Heart left ventricle (tissue), 16 donors: Measurements from ENCODE around the gene GABRD. TPM values are rescaled to one million over a fixed set of nuclear protein-coding genes. Genes with fewer than 3 reads are reported as not detected.
"Not testable (repeated sequence)": the region's sequence is repeated elsewhere in the genome, so short reads cannot be mapped to it uniquely, and the experiment has no call there.

Experiments used
- ATAC-seq, 4 donors: fragments of 200-7000 bp; cut with Tn5 transposase; one replicate each; pipeline ENCODE4 v1.9.1; 2020 to 2022; ENCODE audit warnings: moderate library complexity in 4 of 4, mild to moderate bottlenecking in 3 of 4, moderate number of reproducible peaks in 1 of 4
- DNase-seq, 5 donors: peaks; one replicate each; pipeline ENCODE4 v3.0.0-alpha.2; 2020
- H3K27ac ChIP-seq, 12 donors: fragments of 200-600 bp; sonication (generic) in 4 of 12; one replicate each; pipeline versions ENCODE4 v1.5.0 to v1.8.0; 2016 to 2022; ENCODE audit warnings: mild to moderate bottlenecking in 2 of 12
- H3K27me3 ChIP-seq, 9 donors: fragments of 200-600 bp; sonication (generic) in 2 of 9; one replicate each; pipeline versions ENCODE4 v1.5.1 to v1.8.0; 2016 to 2022; ENCODE audit warnings: mild to moderate bottlenecking in 3 of 9
- H3K36me3 ChIP-seq, 9 donors: fragments of 200-600 bp; sonication (generic) in 2 of 9; one replicate each; pipeline versions ENCODE4 v1.5.0 to v1.8.0; 2018 to 2022; ENCODE audit warnings: mild to moderate bottlenecking in 2 of 9
- H3K4me1 ChIP-seq, 12 donors: fragments of 200-600 bp; sonication (generic) in 4 of 12; one replicate each; pipeline versions ENCODE4 v1.5.0 to v1.8.0; 2016 to 2022; ENCODE audit warnings: mild to moderate bottlenecking in 3 of 12
- H3K4me3 ChIP-seq, 12 donors: fragments of 200-600 bp; sonication (generic) in 4 of 12; one replicate each; pipeline versions ENCODE4 v1.5.0 to v1.8.0; 2017 to 2022; ENCODE audit warnings: mild to moderate bottlenecking in 9 of 12, moderate library complexity in 4 of 12
- H3K9me3 ChIP-seq, 12 donors: fragments of 200-600 bp; sonication (generic) in 4 of 12; one replicate each; pipeline versions ENCODE4 v1.5.0 to v1.8.0; 2016 to 2022; ENCODE audit warnings: mild to moderate bottlenecking in 1 of 12
- POLR2A ChIP-seq, 2 donors: fragments of 450-650 bp; IDR thresholded peaks; one replicate each; pipeline ENCODE4 v1.6.1; 2017; ENCODE audit warnings: antibody characterized with exemption in 2 of 2, mild to moderate bottlenecking in 2 of 2, moderate library complexity in 2 of 2
- whole genome bisulfite sequencing, 4 donors: extraction: QIAGEN DNeasy Blood & Tissue Kit in 2 of 4; methylation state at CpG; one replicate each; pipeline versions ENCODE4 v1.1.5 to v1.1.7; 2013 to 2018; 5-methylcytosine and 5-hydroxymethylcytosine counted together
- intact Hi-C, 10 donors: fragments of 100-400 bp; cut with DNase I; formaldehyde crosslinking; loops; one replicate each; pipeline versions ENCODE4 v1.11.1 to v1.14.2; 2022
- polyA plus RNA-seq, 2 donors: library from polyadenylated mRNA; stranded (reverse); fragments of 200-250 nt; gene quantifications; one replicate each; pipeline ENCODE4 v1.2.3, GENCODE V29; 2013
- total RNA-seq, 9 donors: library from RNA; depleted of rRNA in 2 of 9; stranded (reverse); fragments of >200 nt in 2 of 9; fragmentation: NEBNext Ultra II Directional in 3 of 9; extraction: Animal tissue kit (Norgen Biotek cat#: 25700) in 3 of 9; gene quantifications; one replicate each; pipeline versions ENCODE4 v1.1.0 to v1.2.4, GENCODE V29; 2016 to 2023
- TF ChIP-seq, protein P1 (sequence below), 12 donors: fragments of 200-600 bp; sonication (generic) in 4 of 12; IDR thresholded peaks; one replicate each; pipeline versions ENCODE4 v1.5.0 to v1.8.0; 2018 to 2022; ENCODE audit warnings: antibody characterized with exemption in 12 of 12, mild to moderate bottlenecking in 5 of 12
- donor health status: ischemic (EF 13 %, LVEDD 7.1; RV severe dilation, severe dysfunction).
- donor health status: healthy with polysubstance abuse.
- donor health status: DM: no; HTN: yes; CAD: no.
- donor health status: DM: no; HTN: no; CAD: no.
- donor health status: ischemic (EF 25% LVEDD 6.9; RV normal size, moderate dysfunction).
- donor health status: ischemic (EF 25% LVEDD 5.7; RV mildly dilated, moderate dysfunction).
- donor health status: healthy.
- donor health status: DM: yes; HTN: yes; CAD: no.
- donor health status: ischemic (EF 35%, LVEDD 5.7; RV mildly dilated, moderate dysfunction).
- donor health status: nonischemic (EF 11% LVEDD 7.7; RV severe dilation, severe dysfunction).
- donor health status: DM: yes; HTN: yes; CAD: no.
- donor health status: PGD.
- donor health status: ischemic (EF 29% LVEDD 5.4; RV normal size, mild dysfunction).
- donor health status: nonischemic (EF 23%, LVEDD 6.1; RV moderate dilation, normal function).

Gene GABRD
- total and polyA plus RNA-seq, 11 donors: 0.21 to 1.1 (median 0.65) TPM; not detected in 2

DNA sequence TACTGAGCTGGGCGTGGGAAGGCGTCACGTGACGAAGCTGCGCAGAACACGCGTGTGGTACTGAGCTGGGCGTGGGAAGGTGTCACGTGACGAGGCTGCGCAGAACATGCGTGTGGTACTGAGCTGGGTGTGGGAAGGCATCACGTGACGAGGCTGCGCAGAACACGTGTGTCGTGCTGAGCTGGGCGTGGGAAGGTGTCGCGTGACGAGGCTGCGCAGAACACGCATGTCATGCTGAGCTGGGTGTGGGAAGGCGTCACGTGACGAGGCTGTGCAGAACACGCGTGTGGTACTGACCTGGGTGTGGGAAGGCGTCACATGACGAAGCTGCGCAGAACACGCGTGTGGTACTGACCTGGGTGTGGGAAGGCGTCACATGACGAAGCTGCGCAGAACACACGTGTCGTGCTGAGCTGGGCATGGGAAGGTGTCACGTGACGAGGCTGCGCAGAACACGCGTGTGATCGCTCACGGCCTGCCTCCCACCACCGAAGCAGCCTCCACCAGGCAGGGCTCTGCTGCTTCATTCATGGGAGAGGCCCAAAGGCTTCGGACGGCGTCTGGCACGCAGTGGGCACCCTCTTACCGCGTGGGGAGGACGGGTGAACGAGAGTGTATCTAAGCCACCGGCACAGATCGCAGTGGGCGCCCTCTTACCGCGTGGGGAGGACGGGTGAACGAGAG, 39.5 kb upstream of the GABRD start:
- DNase-seq: peak in 2 of 5 donors; percentile 1 to 24
- H3K27me3 ChIP-seq: peaks cover 0 to 11% (median 0%) of the 10 kb centered on the region in 9 donors
- no peak for ATAC-seq
- 87 to 95% (median 92%) methylated on average over 36 to 61 of the region's 61 CpGs for WGBS, 4 donors
- no peaks in the 10 kb centered on the region for H3K9me3 ChIP-seq
- no peaks in the 10 kb centered on the region for H3K36me3 ChIP-seq
- H3K4me1 ChIP-seq: no peaks in the 10 kb centered on the region
- no peak overlapping the region for H3K27ac ChIP-seq
- TF ChIP-seq, protein P1, sequence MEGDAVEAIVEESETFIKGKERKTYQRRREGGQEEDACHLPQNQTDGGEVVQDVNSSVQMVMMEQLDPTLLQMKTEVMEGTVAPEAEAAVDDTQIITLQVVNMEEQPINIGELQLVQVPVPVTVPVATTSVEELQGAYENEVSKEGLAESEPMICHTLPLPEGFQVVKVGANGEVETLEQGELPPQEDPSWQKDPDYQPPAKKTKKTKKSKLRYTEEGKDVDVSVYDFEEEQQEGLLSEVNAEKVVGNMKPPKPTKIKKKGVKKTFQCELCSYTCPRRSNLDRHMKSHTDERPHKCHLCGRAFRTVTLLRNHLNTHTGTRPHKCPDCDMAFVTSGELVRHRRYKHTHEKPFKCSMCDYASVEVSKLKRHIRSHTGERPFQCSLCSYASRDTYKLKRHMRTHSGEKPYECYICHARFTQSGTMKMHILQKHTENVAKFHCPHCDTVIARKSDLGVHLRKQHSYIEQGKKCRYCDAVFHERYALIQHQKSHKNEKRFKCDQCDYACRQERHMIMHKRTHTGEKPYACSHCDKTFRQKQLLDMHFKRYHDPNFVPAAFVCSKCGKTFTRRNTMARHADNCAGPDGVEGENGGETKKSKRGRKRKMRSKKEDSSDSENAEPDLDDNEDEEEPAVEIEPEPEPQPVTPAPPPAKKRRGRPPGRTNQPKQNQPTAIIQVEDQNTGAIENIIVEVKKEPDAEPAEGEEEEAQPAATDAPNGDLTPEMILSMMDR (IDR thresholded peaks at IDR 0.05): no peak
- TF ChIP-seq POLR2A (IDR thresholded peaks at IDR 0.05): no peak
- intact Hi-C loops: no loop called here
- H3K4me3 ChIP-seq: no peak overlapping the region

GRCh38 chr1:1980467-1981141, 38.5 kb upstream of the GABRD start:
- DNase-seq: peak in 2 of 5 donors; percentile 19 to 41
- H3K27me3 ChIP-seq: peaks cover 0 to 4% (median 0%) of the 10 kb centered on the region in 9 donors
- no peak overlapping the region for H3K4me3 ChIP-seq
- 92 to 95% (median 94%) methylated on average over 30 to 42 of the region's 42 CpGs for WGBS, 4 donors
- intact Hi-C loops: no loop called here
- H3K36me3 ChIP-seq: no peaks in the 10 kb centered on the region
- TF ChIP-seq, protein P1 (IDR thresholded peaks at IDR 0.05): no peak
- TF ChIP-seq POLR2A (IDR thresholded peaks at IDR 0.05): no peak
- H3K4me1 ChIP-seq: no peaks in the 10 kb centered on the region
- H3K9me3 ChIP-seq: no peaks in the 10 kb centered on the region
- ATAC-seq: no peak
- H3K27ac ChIP-seq: no peak overlapping the region

DNA sequence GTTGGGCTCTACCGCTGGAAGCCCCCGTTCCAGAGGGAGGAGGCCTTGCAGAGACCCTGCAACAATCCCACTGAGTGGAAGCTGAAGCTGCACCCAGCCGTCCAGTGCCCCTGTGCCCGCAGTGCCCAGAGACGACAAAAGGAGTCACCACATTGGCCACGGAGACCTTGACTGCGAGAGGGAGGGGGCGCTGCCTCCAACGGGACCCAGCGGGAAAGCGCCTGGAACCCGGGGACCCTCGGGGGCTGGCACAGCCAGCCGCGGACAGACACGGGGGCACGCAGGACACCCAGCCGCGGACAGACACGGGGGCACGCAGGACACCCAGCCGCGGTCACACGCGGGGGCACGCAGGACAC, 38.0 kb upstream of the GABRD start:
- TF ChIP-seq, protein P1 (IDR thresholded peaks at IDR 0.05): no peak
- no peak for TF ChIP-seq POLR2A (IDR thresholded peaks at IDR 0.05)
- Histone ChIP-seq H3K27me3 (peaks cover 0 to 3% (median 0%) of the 10 kb centered on the region in 9 donors), H3K4me1 (no peaks in the 10 kb centered on the region), H3K9me3 (no peaks in the 10 kb centered on the region), H3K4me3 (no peak overlapping the region), H3K36me3 (no peaks in the 10 kb centered on the region), H3K27ac (no peak overlapping the region)
- WGBS, 4 donors: 82 to 96% (median 93%) methylated on average over 9 to 26 of the region's 26 CpGs
- intact Hi-C loops: no loop called here
- no peak for ATAC-seq
- DNase-seq: peak in 1 of 5 donors; percentile 2

- ATAC-seq, H3K4me1 ChIP-seq, H3K36me3 ChIP-seq, H3K27me3 ChIP-seq, H3K4me3 ChIP-seq, H3K9me3 ChIP-seq, intact Hi-C loops, DNase-seq, H3K27ac ChIP-seq: not testable (repeated sequence)
- 86 to 97% (median 94%) methylated on average over 45 to 71 of the region's 73 CpGs for WGBS, 4 donors
Observed at GRCh38 chr1:1981631-1982327, 37.4 kb upstream of the GABRD start.
